RWPE1 (cell line): ENCODE measurements around the gene KRT33A.
A peak's percentile ranks its signal among the peaks of the same experiment; 100 is the strongest.

Experiments used
- CTCF ChIA-PET: fragments of 350-600 bp; sonication (Branson Sonifier 250); formaldehyde crosslinking; extraction: SDS; loops from one replicate; lab custom pipeline; 2021; lab: Yijun Ruan, JAX
- POLR2A ChIA-PET: fragments of 400-600 bp; formaldehyde crosslinking; extraction: SDS; loops from one replicate; lab custom pipeline; 2020; ENCODE audit warnings: antibody characterized with exemption; ENCODE audit not compliant: low non-redundant PET; lab: Yijun Ruan, JAX
- DNase-seq: peaks from one replicate; pipeline ENCODE4 v3.0.0; 2012; ENCODE audit warnings: low spot score
- H3K27ac ChIP-seq: fragments of 450-650 bp; 2 replicates; pipeline ENCODE4 v1.5.1; 2017
- CTCF ChIP-seq: fragments of 450-650 bp; conservative IDR thresholded peaks from 2 replicates; pipeline ENCODE4 v1.5.1; 2017; ENCODE audit warnings: low read depth, mild to moderate bottlenecking

The KRT33A gene

GRCh38 chr17:41308251-41308917 is 42.2 kb downstream of the KRT33A start:
- no peak for TF ChIP-seq CTCF
- CTCF ChIA-PET: interaction anchor here (0.6 to 1.5 kb wide), 3 partner anchors 14 to 357 kb away, joined by 3 to 7 read pairs (median 4); no protein-coding TSS in a partner anchor
- DNase-seq: no peak
- H3K27ac ChIP-seq: peak overlapping the region; percentile 46
- POLR2A ChIA-PET: no interaction called here

- CTCF ChIA-PET: interaction anchor here (0.6 to 1.5 kb wide), 2 partner anchors 15 to 358 kb away, joined by 4 to 7 read pairs; no protein-coding TSS in a partner anchor
- POLR2A ChIA-PET: no interaction called here
- no peak overlapping the region for H3K27ac ChIP-seq
- TF ChIP-seq CTCF: no peak
- no peak for DNase-seq
Observed at GRCh38 chr17:41307647-41308046, 43.0 kb downstream of the KRT33A start.

- DNase-seq: no peak
- ChIA-PET CTCF (interaction anchor here (0.7 kb wide), 1 partner anchor 16 kb away, joined by 3 read pairs; no protein-coding TSS in a partner anchor), POLR2A (no interaction called here)
- TF ChIP-seq CTCF: no peak
- H3K27ac ChIP-seq: no peak overlapping the region
Observed at GRCh38 chr17:41304091-41304490, 46.5 kb downstream of the KRT33A start.

GRCh38 chr17:41302981-41303380 is 47.6 kb downstream of the KRT33A start:
- no peak overlapping the region for H3K27ac ChIP-seq
- CTCF ChIA-PET: interaction anchor here (0.9 kb wide), 1 partner anchor 761 kb away, joined by 3 read pairs; no protein-coding TSS in a partner anchor

GRCh38 chr17:41301916-41302901 is 48.4 kb downstream of the KRT33A start, which contains the start of gene KRTAP29-1:
Gene KRTAP29-1 (minus strand): TSS chr17:41302851. CDS start chr17:41302851, 0 bp downstream.
- no peak for TF ChIP-seq CTCF
- no peak for DNase-seq
- CTCF ChIA-PET: interaction anchor here (0.9 to 1.0 kb wide), 2 partner anchors 20 to 760 kb away, joined by 3 to 4 read pairs; no protein-coding TSS in a partner anchor
- POLR2A ChIA-PET: no interaction called here
- H3K27ac ChIP-seq: peak within 1 kb of the TSS; percentile 71

More at GRCh38 chr17:41302981-41303380, 47.6 kb downstream of the KRT33A start:
- no peak for TF ChIP-seq CTCF
- DNase-seq: no peak
- POLR2A ChIA-PET: no interaction called here
